IMR-90 (cell line): ENCODE data around the gene EPHA2.

ENCODE experiments used
- BHLHE40 ChIP-seq: fragments of 150-350 bp; IDR thresholded peaks from 2 replicates; pipeline ENCODE4 v1.6.1; 2016; ENCODE audit warnings: mild to moderate bottlenecking, low read depth, low read length
- CEBPB ChIP-seq: IDR thresholded peaks from 2 replicates; pipeline ENCODE4 v1.6.1; 2012; ENCODE audit warnings: low read depth, low read length, improper control_type of control experiment
- ELK1 ChIP-seq: fragments of 150-350 bp; IDR thresholded peaks from 2 replicates; pipeline ENCODE4 v1.6.1; 2016; ENCODE audit warnings: low read depth, mild to moderate bottlenecking, low read length, moderate library complexity, borderline replicate concordance
- MAFK ChIP-seq: IDR thresholded peaks from 2 replicates; pipeline ENCODE4 v1.6.1; 2012; ENCODE audit warnings: low read depth, low read length, improper control_type of control experiment
- MXI1 ChIP-seq: IDR thresholded peaks from 2 replicates; pipeline ENCODE4 v1.6.1; 2012; ENCODE audit warnings: low read depth, mild to moderate bottlenecking, low read length, moderate library complexity, borderline replicate concordance
- NFE2L2 ChIP-seq: fragments of 150-350 bp; IDR thresholded peaks from 2 replicates; pipeline ENCODE4 v1.6.1; 2016; ENCODE audit warnings: low read depth, mild to moderate bottlenecking, low read length
- POLR2A ChIP-seq: IDR thresholded peaks from 2 replicates; pipeline ENCODE4 v1.6.1; 2012; ENCODE audit warnings: mild to moderate bottlenecking, low read depth, low read length
- SMC3 ChIP-seq: fragments of 150-350 bp; IDR thresholded peaks from 2 replicates; pipeline ENCODE4 v1.6.1; 2016; ENCODE audit warnings: low read depth, mild to moderate bottlenecking, antibody characterized with exemption, low read length, moderate library complexity
- USF2 ChIP-seq: fragments of 150-350 bp; IDR thresholded peaks from 2 replicates; pipeline ENCODE4 v1.6.1; 2017; ENCODE audit warnings: mild to moderate bottlenecking, antibody characterized with exemption, low read length, low read depth
- TF ChIP-seq, protein P1 (sequence below): conservative IDR thresholded peaks from 2 replicates; pipeline ENCODE4 v1.5.1; 2012; ENCODE audit warnings: mild to moderate bottlenecking, low read depth, low read length, improper control_type of control experiment

DNA sequence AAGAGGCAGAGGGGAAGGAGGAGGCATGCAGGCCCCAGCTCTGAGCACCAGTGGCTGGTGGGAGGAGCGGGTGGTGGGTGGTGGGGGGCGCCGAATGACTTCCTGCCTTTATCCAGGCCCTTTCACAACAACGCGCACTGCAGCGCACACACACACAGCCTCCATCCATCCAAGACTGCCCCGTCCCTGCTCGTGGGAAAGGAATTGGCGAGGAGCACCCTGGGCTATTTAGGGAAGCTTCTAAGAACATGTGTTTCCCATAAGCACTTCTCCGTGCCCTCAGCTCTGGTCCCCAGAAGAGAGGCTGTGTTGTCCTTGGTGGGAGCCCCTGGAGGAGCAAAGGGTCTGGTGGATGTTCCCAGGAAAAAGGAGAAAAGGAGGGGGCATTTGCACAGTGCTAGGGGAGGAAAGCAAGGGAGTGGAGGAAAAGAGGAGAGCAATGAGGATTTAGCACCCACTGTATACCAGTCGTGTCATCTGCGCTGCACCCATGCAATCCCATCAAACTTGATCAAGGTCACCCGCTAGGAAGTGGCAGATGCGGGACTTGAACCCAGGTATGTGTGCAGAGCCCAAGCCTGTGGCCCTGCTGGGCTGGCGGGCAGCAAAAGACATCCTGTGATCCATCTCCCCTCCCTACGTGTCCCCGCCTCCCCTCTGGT, 28.1 kb downstream of the EPHA2 start:
- TF ChIP-seq, protein P1, sequence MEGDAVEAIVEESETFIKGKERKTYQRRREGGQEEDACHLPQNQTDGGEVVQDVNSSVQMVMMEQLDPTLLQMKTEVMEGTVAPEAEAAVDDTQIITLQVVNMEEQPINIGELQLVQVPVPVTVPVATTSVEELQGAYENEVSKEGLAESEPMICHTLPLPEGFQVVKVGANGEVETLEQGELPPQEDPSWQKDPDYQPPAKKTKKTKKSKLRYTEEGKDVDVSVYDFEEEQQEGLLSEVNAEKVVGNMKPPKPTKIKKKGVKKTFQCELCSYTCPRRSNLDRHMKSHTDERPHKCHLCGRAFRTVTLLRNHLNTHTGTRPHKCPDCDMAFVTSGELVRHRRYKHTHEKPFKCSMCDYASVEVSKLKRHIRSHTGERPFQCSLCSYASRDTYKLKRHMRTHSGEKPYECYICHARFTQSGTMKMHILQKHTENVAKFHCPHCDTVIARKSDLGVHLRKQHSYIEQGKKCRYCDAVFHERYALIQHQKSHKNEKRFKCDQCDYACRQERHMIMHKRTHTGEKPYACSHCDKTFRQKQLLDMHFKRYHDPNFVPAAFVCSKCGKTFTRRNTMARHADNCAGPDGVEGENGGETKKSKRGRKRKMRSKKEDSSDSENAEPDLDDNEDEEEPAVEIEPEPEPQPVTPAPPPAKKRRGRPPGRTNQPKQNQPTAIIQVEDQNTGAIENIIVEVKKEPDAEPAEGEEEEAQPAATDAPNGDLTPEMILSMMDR: no peak
- TF ChIP-seq CEBPB (no peak), MXI1 (no peak), SMC3 (no peak), POLR2A (no peak), USF2 (no peak), BHLHE40 (no peak), MAFK (no peak), NFE2L2 (no peak), ELK1 (no peak)
